22Rv1 (cell line): ENCODE measurements around the gene NDRG2.

Experiments used
- ZFX ChIP-seq: fragments of 450-650 bp; IDR thresholded peaks from 2 replicates; pipeline ENCODE4 v1.6.1; 2017; ENCODE audit warnings: antibody characterized with exemption, borderline replicate concordance
- TF ChIP-seq, protein P1 (sequence below): fragments of 450-650 bp; IDR thresholded peaks from 2 replicates; pipeline ENCODE4 v1.5.1; 2017; ENCODE audit warnings: mild to moderate bottlenecking

DNA sequence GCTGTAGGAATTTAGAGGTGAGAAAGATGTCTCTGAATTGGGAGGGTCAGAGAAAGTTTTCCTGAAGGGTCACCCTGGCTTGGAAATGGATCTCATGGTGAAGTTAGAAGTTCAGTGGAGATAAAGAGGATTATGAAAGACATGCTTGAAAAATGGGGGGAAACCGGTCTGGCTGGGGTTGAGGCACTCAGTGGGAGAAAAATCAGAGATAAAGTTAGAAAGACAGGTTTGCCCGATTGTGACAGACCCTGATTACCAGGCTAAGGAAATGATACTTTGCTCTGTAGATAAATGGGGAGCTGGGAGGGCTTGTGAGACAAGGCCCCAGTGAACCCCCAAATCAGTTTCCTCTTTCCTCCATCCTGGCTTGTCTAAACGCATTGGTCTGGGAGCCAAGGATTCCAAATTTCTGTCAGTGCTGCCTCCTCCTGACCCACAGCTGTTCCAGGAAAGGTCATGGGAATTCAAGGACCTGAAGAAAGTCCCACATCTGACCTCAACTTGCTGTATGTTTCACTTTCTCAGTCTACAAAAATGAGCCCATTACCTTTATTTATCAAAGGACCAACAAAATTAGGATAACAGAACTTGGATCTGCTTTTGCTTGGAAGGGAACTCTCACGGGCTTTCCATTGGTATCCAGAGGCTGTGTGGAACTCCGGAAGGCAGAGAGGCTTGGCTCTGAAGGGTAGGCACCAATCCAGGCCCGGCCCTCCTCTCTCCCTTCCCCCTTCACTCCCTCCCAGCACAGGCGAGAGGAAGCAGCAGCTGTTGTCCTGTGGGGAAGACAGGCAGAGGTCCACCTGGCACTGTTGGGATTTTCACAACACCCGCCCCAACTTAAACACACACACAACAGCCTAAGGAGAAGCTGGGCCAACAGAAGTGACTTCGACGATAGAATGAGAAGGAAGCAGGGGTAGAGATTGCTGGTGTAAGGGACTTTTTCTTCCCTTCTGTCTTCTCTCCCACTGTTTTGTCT, 13.9 kb upstream of the NDRG2 start:
- TF ChIP-seq, protein P1, sequence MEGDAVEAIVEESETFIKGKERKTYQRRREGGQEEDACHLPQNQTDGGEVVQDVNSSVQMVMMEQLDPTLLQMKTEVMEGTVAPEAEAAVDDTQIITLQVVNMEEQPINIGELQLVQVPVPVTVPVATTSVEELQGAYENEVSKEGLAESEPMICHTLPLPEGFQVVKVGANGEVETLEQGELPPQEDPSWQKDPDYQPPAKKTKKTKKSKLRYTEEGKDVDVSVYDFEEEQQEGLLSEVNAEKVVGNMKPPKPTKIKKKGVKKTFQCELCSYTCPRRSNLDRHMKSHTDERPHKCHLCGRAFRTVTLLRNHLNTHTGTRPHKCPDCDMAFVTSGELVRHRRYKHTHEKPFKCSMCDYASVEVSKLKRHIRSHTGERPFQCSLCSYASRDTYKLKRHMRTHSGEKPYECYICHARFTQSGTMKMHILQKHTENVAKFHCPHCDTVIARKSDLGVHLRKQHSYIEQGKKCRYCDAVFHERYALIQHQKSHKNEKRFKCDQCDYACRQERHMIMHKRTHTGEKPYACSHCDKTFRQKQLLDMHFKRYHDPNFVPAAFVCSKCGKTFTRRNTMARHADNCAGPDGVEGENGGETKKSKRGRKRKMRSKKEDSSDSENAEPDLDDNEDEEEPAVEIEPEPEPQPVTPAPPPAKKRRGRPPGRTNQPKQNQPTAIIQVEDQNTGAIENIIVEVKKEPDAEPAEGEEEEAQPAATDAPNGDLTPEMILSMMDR = no peak
- TF ChIP-seq ZFX = no peak
